ENCODE results near the gene PCYT1A.

GRCh38 chr3:196216681-196217211 is 70.8 kb downstream of the PCYT1A start:
- TF ChIP-seq, protein P1, sequence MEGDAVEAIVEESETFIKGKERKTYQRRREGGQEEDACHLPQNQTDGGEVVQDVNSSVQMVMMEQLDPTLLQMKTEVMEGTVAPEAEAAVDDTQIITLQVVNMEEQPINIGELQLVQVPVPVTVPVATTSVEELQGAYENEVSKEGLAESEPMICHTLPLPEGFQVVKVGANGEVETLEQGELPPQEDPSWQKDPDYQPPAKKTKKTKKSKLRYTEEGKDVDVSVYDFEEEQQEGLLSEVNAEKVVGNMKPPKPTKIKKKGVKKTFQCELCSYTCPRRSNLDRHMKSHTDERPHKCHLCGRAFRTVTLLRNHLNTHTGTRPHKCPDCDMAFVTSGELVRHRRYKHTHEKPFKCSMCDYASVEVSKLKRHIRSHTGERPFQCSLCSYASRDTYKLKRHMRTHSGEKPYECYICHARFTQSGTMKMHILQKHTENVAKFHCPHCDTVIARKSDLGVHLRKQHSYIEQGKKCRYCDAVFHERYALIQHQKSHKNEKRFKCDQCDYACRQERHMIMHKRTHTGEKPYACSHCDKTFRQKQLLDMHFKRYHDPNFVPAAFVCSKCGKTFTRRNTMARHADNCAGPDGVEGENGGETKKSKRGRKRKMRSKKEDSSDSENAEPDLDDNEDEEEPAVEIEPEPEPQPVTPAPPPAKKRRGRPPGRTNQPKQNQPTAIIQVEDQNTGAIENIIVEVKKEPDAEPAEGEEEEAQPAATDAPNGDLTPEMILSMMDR (IDR thresholded peaks at IDR 0.05; ENCODE audit: insufficient read depth, low read length, poor library complexity, severe bottlenecking), result no peak
- no peak for TF ChIP-seq EZH2phosphoT487 (conservative IDR thresholded peaks at IDR 0.05; ENCODE audit: low read length)
